Anterior cingulate cortex (tissue), 58 donors: ENCODE results near the gene FLVCR1.
A peak's percentile ranks its signal among the peaks of the same experiment; 100 is the strongest.
"Not testable (repeated sequence)": the region's sequence is repeated elsewhere in the genome, so short reads cannot be mapped to it uniquely, and the experiment has no call there.

Experiments used
- DNase-seq, 58 donors: peaks; one replicate each; lab custom pipeline; 2025; lab: John Stamatoyannopoulos, UW

Gene FLVCR1

GRCh38 chr1:212857992-212858460 is at the start of gene FLVCR1:
FLVCR1 (plus strand) TSS chr1:212858275; CDS start chr1:212858453, 178 bp downstream.
- peak; percentile 73 to 99 (median 94) for DNase-seq

GRCh38 chr1:212814537-212815334 is 43.3 kb upstream of the FLVCR1 start:
- DNase-seq, result peak in 4 of 58 donors; percentile 1 to 53 (median 24)

GRCh38 chr1:212816567-212817278 is 41.4 kb upstream of the FLVCR1 start:
- DNase-seq, result no peak

GRCh38 chr1:212819726-212820125 is 38.3 kb upstream of the FLVCR1 start:
- DNase-seq, result no peak

GRCh38 chr1:212820969-212821368 is 37.1 kb upstream of the FLVCR1 start:
- no peak for DNase-seq

- DNase-seq, result no peak
These were observed 35.1 kb upstream of the FLVCR1 start for GRCh38 chr1:212822956-212823355.

GRCh38 chr1:212824201-212824600 is 33.9 kb upstream of the FLVCR1 start:
- DNase-seq, result no peak

- DNase-seq, result no peak
These were observed 32.1 kb upstream of the FLVCR1 start for GRCh38 chr1:212825798-212826452.

- no peak for DNase-seq
These were observed 30.8 kb upstream of the FLVCR1 start for GRCh38 chr1:212827171-212827776.

GRCh38 chr1:212827831-212828278 is 30.2 kb upstream of the FLVCR1 start:
- no peak for DNase-seq

- no peak for DNase-seq
These were observed 29.7 kb upstream of the FLVCR1 start for GRCh38 chr1:212828395-212828794.

- DNase-seq, result not testable (repeated sequence)
These were observed 24.6 kb upstream of the FLVCR1 start for GRCh38 chr1:212833211-212834207.

GRCh38 chr1:212838145-212838544 is 19.9 kb upstream of the FLVCR1 start:
- DNase-seq, result no peak

- DNase-seq, result not testable (repeated sequence)
These were observed 13.6 kb upstream of the FLVCR1 start for GRCh38 chr1:212844521-212844920.

GRCh38 chr1:212847549-212847948 is 10.5 kb upstream of the FLVCR1 start, which contains the start of gene SPATA45:
SPATA45 (minus strand) TSS chr1:212847649; CDS start chr1:212836149, 11,500 bp downstream.
- DNase-seq, result no peak

- no peak for DNase-seq
These were observed 5.9 kb upstream of the FLVCR1 start for GRCh38 chr1:212852105-212852688.

GRCh38 chr1:212853658-212854057 is 4.4 kb upstream of the FLVCR1 start:
- DNase-seq, result no peak

- DNase-seq, result no peak
These were observed 1.3 kb upstream of the FLVCR1 start for GRCh38 chr1:212856755-212857154.
